ENCODE results near the gene ZNF211.

ZNF211 gene

GRCh38 chr19:57656346-57656745 is 23.4 kb downstream of the ZNF211 start:
- DNase-seq: no peak

GRCh38 chr19:57664269-57665127 is 31.5 kb downstream of the ZNF211 start:
- peak; percentile 76 for DNase-seq

GRCh38 chr19:57665261-57665806 is 32.4 kb downstream of the ZNF211 start:
- DNase-seq: no peak

- no peak for DNase-seq
Measured at GRCh38 chr19:57667228-57667627, 34.3 kb downstream of the ZNF211 start.

GRCh38 chr19:57668635-57669034 is 35.7 kb downstream of the ZNF211 start, which contains the start of gene ZSCAN4:
Gene ZSCAN4, plus strand, starts transcription at chr19:57668935. Its CDS starts 7,211 bp downstream, at chr19:57676146.
- DNase-seq: no peak

GRCh38 chr19:57671124-57671895 is 38.3 kb downstream of the ZNF211 start:
- no peak for DNase-seq

GRCh38 chr19:57672466-57672865 is 39.5 kb downstream of the ZNF211 start:
- DNase-seq: no peak

- DNase-seq: no peak
Measured at GRCh38 chr19:57675881-57676280, 42.9 kb downstream of the ZNF211 start.

- DNase-seq: no peak
Measured at GRCh38 chr19:57682226-57682766, 49.3 kb downstream of the ZNF211 start.

GRCh38 chr19:57686727-57687126 is 53.8 kb downstream of the ZNF211 start:
- DNase-seq: no peak

- DNase-seq: no peak
Measured at GRCh38 chr19:57687363-57688010, 54.5 kb downstream of the ZNF211 start.

- DNase-seq: no peak
Measured at GRCh38 chr19:57688011-57688763, 55.2 kb downstream of the ZNF211 start.

GRCh38 chr19:57689750-57690149 is 56.8 kb downstream of the ZNF211 start:
- no peak for DNase-seq
